Stimulated activated memory B cell treated with anti-CD40 and anti-IgM and Interleukin-4, amounts not matched to agents 10 μg/mL and 1 μg/mL and 100 μg/mL, for 72 hours (primary cell): Measurements from ENCODE around the gene SDHB.

Experiments used
- ATAC-seq: fragments of 150-1000 bp; cut with Tn5 transposase; 2 replicates; pipeline ENCODE4 v1.10.0; 2021
- H3K27ac Mint-ChIP-seq: one replicate; pipeline ENCODE4 v1.8.0; 2022; ENCODE audit warnings: mild to moderate bottlenecking, mixed read lengths
- H3K27me3 Mint-ChIP-seq: one replicate; pipeline ENCODE4 v1.8.0; 2022; ENCODE audit warnings: mixed read lengths
- H3K36me3 Mint-ChIP-seq: one replicate; pipeline ENCODE4 v1.8.0; 2022; ENCODE audit warnings: mixed read lengths
- H3K4me1 Mint-ChIP-seq: one replicate; pipeline ENCODE4 v1.8.0; 2022; ENCODE audit warnings: mixed read lengths
- H3K4me3 Mint-ChIP-seq: one replicate; pipeline ENCODE4 v1.8.0; 2022; ENCODE audit warnings: mild to moderate bottlenecking, moderate library complexity, mixed read lengths
- H3K9me3 Mint-ChIP-seq: one replicate; pipeline ENCODE4 v1.8.0; 2022; ENCODE audit warnings: mixed read lengths

Gene SDHB

DNA sequence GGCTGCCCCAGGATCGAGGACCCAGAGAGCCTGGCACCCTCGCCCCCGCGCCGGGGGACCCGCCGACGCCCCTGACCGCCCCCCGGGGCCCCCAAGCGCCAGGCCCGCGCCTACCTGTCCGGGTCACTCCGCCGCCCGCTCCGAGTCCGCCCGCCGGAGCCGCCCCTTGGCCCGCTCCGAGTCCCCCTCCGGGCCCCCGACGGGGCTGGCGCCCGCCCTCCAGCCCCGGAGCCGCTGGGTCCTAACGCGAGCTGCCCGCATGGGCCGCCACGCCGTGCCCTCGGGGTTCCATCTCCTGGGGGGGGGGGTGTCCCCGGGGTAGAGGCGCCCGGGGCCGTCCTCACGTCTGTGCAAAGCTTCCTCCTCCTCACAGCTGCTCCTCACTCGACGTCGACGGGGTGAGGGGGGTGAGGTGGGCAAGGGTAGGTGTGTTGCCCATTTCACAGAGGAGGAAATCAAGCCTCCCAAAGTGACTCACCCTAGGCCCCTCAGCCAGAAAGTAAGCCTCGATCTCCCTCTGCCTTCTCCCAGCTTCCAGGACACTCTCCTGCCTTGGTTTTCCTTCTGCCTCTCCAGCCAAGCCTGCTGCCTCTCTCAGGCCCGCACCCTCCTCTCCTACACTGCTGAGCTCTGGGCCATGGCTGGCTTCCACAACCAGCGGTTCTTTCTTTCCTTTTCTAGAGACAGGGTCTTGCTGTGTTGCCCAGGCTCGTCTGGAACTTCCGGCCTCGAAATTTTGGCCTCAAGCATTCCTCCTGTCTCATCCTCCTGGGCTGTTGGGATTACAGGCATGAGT is 73.2 kb downstream of the SDHB start, which contains the start of gene MFAP2:
MFAP2 (minus strand) TSS at position 148 of the 796 bp plus-strand sequence. CDS start 2,347 bp downstream, outside the sequence.
- ATAC-seq: peak; percentile 50
- Mint-ChIP-seq H3K4me1 (peaks cover 10% of the 10 kb centered on the region), H3K4me3 (peak within 1 kb of the TSS; percentile 66), H3K27me3 (peaks cover 41% of the 10 kb centered on the region), H3K9me3 (no peaks in the 10 kb centered on the region), H3K36me3 (peaks cover 7% of the 10 kb centered on the region), H3K27ac (peak within 1 kb of the TSS; percentile 4)

DNA sequence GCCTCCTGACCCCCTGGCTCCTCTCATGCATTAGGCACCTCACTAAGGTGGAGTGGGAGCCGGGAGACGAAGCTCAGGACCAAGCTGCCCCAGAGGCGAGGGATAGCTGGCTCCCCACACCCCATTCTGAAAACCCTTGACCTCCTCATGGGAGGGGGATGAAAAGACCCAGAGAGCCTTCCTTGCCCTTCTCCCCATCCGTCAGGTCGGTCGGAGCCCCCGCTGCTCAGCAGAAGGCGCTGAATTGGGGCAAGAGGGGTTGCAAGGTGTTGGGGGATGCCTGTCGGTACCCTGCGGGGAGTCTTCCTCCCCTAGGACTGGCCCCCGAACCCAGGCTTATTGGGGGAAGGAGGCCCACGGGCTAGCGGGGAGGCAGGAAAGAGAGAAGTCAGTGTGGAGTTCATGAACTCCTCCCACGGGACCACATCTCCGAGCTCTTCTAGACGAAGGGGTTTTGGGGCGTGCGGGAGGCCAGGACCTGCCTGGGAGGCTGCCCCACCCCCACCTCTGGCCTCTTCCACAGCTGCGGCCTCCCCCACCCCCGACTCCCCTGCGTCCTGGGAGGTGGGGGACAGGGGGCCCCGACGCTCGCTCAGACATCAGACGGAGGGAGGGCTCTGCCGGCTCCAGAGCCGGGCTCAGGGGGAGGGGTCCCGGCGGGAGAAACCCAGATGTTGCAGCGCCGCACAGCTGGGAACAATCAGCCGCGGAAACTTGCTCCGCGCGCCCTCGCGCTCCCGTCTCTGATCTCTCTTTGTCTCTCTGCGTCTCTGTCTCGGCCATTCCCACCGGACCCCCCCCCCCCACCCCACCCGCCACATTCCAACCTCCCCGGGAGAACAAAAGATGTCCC is 74.1 kb downstream of the SDHB start:
- Mint-ChIP-seq H3K36me3 (no peaks in the 10 kb centered on the region), H3K4me3 (peak overlapping the region; percentile 66), H3K9me3 (no peaks in the 10 kb centered on the region), H3K27ac (no peak overlapping the region), H3K4me1 (peaks cover 10% of the 10 kb centered on the region), H3K27me3 (peaks cover 41% of the 10 kb centered on the region)
- no peak for ATAC-seq

DNA sequence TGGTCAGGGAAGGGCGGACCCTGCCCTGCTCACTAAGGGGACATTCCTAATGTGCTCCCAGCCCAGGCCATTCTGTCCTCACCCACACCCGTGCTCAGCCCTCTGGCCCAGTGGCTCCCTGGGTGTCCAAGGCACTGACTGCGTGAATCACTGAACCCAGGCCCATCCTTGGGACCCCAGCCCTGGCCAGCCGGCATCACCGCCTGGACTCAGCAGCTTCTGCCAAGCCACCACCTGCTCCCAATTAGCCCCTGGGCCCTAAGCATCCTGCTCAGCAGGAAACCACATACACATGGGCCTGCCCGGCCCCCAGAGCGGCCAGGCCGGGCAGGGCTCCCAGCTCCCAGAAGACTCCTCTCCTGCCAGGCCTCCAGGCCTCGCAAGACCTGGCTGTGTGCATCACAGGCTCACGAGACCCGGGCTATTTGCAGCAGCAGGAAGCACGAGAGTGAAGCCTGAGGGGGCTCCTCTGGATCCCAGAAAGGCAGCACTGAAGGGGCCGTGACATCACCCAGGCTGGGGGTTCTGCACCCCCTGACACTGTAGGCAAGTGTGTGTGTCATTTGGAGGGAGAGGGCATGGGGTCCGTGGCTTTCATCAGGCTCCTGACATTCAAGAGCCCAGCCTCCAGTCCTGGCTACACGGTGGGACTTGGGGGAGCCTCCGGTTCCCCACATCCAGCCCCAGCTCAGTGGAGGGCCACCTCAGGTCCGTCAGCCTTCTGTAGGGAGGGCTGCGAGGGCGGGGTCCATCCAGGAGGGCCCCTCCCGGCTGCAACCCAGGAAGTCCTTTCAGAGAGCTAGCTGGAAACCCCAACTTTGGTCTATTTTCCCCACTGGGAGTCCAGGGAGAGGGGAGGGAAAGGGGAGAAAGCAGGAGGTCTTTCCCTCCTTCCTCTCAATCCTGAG is 75.0 kb downstream of the SDHB start:
- Mint-ChIP-seq H3K36me3 (no peaks in the 10 kb centered on the region), H3K4me3 (no peak overlapping the region), H3K9me3 (no peaks in the 10 kb centered on the region), H3K27ac (no peak overlapping the region), H3K4me1 (peaks cover 10% of the 10 kb centered on the region), H3K27me3 (peaks cover 41% of the 10 kb centered on the region)
- no peak for ATAC-seq

DNA sequence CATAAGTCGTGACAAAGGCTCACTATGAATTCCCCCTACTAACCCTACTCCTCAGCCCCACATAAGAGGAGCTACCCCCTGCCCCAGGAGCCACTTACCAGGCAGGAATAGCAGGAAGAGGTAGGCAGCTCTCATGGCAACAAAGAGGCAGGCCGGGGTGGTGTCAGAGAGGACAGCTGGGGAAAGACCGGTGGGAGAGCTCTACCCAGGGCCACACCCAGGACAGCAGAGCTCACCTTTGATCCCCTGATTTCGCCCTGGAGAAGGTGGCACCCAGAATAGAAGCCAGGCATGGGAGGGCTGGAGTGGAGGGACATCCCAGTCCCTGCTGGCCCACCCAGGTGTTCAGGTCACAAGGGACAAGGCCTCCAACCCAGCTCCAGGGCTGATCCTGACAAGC is 75.7 kb downstream of the SDHB start:
- H3K27ac Mint-ChIP-seq: no peak overlapping the region
- H3K27me3 Mint-ChIP-seq: peaks cover 35% of the 10 kb centered on the region
- peaks cover 10% of the 10 kb centered on the region for H3K4me1 Mint-ChIP-seq
- ATAC-seq: no peak
- H3K4me3 Mint-ChIP-seq: no peak overlapping the region
- H3K9me3 Mint-ChIP-seq: no peaks in the 10 kb centered on the region
- no peaks in the 10 kb centered on the region for H3K36me3 Mint-ChIP-seq

DNA sequence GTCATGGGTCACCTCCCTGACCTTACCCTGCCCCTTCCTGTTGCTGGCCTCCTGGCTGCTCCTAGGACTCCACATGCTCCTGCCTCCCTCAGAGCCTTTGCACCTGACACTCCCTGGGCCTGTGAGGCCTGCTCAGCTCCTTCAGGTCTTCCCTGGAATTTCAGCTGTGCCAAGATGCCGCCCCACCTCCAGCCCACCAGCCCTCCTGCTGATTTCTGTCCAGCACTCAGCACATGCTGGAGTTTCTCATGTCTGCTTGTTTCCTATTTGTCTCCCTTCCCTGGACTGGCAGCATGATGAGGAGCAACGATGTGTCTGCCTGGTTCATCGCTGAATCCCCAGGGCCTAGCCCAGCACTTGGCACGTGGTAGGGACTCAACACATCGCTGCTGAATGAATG is 76.5 kb downstream of the SDHB start:
- H3K9me3 Mint-ChIP-seq: no peaks in the 10 kb centered on the region
- no peak overlapping the region for H3K4me3 Mint-ChIP-seq
- H3K4me1 Mint-ChIP-seq: peaks cover 10% of the 10 kb centered on the region
- H3K36me3 Mint-ChIP-seq: no peaks in the 10 kb centered on the region
- peaks cover 28% of the 10 kb centered on the region for H3K27me3 Mint-ChIP-seq
- no peak overlapping the region for H3K27ac Mint-ChIP-seq
- ATAC-seq: no peak

DNA sequence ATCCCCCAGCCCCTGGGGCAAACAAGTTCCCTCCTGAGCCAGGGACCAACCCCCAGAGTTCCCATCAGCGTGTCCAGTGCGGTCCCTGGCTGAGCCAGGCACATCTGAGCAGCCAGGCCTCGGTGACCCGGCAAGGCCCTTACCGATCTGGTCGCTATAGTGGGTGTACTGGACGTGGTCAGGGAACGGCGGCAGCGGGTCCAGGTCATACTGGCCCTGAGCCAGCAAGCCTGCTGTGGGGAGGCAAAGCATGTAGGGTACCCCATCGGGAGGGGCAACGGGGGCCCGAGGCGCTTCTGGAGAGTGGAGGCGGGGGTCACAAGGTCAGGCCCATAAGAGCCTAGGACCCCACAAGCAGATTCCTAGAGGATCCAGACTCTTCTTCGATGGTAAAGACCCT is 76.9 kb downstream of the SDHB start:
- H3K4me3 Mint-ChIP-seq: no peak overlapping the region

DNA sequence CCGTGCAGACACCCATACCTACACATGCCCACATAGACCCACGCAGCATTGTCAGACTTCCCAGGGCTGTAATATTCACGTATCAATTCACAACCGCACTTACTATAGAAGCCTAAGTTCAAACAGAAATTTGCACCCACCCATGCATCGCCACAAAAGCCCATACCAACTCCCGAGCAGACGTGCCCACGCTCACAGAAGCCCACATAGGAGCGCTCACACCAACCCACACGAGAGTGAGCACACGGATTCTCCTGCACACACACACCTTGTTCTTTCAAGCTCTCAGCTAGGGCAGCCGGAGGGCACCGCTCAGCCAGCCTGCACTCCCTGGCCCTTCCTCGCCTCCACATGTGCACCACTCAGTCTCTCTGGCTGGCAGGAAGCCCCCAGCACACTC is 78.0 kb downstream of the SDHB start:
- Mint-ChIP-seq H3K4me3 (no peak overlapping the region), H3K27ac (no peak overlapping the region), H3K9me3 (no peaks in the 10 kb centered on the region), H3K36me3 (no peaks in the 10 kb centered on the region), H3K4me1 (peaks cover 3% of the 10 kb centered on the region), H3K27me3 (peaks cover 17% of the 10 kb centered on the region)
- no peak for ATAC-seq

More for the DNA sequence above, 76.9 kb downstream of the SDHB start:
- no peak for ATAC-seq
- Mint-ChIP-seq H3K36me3 (no peaks in the 10 kb centered on the region), H3K4me1 (peaks cover 10% of the 10 kb centered on the region), H3K27me3 (peaks cover 27% of the 10 kb centered on the region), H3K9me3 (no peaks in the 10 kb centered on the region), H3K27ac (no peak overlapping the region)

DNA sequence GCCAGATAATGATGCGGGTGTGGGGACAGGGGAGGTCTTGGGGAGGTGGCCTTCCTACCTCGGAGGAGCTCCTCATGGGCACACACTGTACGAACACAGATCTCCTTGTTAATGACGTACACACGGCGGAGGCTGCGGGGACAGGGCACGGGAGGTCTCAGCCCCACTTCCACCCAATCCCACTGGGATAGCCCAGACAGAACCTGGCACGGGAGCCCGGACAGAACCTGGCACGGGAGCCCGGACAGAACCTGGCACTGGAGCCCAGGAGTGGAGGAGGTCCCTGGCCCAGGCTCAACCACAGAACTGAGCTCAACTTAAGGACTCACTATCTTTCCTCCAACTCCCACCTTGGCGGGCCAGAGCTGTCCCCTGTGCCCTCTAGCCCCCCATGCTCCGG is 78.6 kb downstream of the SDHB start:
- Mint-ChIP-seq H3K4me3 (no peak overlapping the region), H3K9me3 (no peaks in the 10 kb centered on the region), H3K36me3 (no peaks in the 10 kb centered on the region), H3K27me3 (peaks cover 11% of the 10 kb centered on the region), H3K4me1 (no peaks in the 10 kb centered on the region), H3K27ac (no peak overlapping the region)
- no peak for ATAC-seq

DNA sequence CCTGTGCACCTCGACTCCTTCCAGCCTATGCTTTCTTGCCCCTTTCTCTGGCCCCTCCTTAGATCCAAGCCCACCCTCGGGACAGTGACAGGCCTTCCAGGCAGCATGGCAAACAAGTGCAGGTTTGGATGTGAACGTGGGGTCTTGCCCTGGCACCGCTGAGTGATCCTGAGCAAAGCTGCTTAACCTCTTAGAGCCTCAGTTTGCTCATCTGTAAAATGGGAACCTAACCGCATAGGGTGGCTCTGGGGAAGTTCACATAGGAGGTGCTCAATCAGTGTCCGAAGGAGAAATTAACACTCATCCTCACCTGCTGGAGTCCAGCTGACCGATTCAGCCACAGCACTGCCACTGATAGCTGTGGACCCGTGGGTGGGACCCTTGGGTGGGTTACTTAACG is 80.6 kb downstream of the SDHB start:
- no peaks in the 10 kb centered on the region for H3K27me3 Mint-ChIP-seq
- no peak overlapping the region for H3K27ac Mint-ChIP-seq
- no peak overlapping the region for H3K4me3 Mint-ChIP-seq
- peaks cover 7% of the 10 kb centered on the region for H3K36me3 Mint-ChIP-seq
- no peaks in the 10 kb centered on the region for H3K9me3 Mint-ChIP-seq
- ATAC-seq: no peak
- no peaks in the 10 kb centered on the region for H3K4me1 Mint-ChIP-seq

DNA sequence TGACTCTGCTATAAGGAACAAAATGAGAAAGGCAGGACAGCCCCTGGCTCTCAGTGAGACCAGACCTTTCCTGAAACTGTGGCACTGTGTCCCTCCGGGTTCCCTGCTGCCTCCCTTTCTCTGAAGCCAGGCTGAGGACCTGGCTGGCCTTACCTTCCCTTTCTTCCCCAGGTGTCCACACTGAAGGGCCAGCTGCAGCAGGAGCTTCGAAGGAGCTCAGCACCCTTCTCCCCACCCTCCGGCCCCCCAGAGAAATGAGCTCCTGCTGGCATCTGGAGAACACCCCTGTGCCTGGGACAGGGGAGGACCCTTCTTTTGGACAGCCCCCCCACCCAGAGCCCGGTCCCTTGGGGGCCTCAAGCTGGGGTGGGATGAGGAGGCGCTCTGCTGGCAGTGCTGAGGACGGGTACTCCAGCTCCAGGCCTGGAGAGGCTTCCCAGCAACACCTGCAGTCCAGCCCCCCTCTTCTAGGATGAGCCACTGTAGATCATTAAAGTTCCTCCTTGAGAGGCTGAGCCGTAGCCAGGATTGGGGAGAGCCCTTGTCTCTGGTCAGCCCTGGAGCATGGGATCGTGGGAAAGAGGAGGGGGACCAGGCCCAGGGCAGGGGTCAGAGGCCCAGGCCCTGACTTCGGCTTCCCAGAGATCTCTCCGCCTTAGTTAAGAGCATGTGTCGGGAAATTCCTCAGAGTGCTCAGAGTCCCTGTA is 81.5 kb downstream of the SDHB start:
- Mint-ChIP-seq H3K9me3 (no peaks in the 10 kb centered on the region), H3K4me1 (no peaks in the 10 kb centered on the region), H3K27ac (no peak overlapping the region), H3K4me3 (no peak overlapping the region), H3K27me3 (no peaks in the 10 kb centered on the region), H3K36me3 (peaks cover 7% of the 10 kb centered on the region)
- no peak for ATAC-seq

DNA sequence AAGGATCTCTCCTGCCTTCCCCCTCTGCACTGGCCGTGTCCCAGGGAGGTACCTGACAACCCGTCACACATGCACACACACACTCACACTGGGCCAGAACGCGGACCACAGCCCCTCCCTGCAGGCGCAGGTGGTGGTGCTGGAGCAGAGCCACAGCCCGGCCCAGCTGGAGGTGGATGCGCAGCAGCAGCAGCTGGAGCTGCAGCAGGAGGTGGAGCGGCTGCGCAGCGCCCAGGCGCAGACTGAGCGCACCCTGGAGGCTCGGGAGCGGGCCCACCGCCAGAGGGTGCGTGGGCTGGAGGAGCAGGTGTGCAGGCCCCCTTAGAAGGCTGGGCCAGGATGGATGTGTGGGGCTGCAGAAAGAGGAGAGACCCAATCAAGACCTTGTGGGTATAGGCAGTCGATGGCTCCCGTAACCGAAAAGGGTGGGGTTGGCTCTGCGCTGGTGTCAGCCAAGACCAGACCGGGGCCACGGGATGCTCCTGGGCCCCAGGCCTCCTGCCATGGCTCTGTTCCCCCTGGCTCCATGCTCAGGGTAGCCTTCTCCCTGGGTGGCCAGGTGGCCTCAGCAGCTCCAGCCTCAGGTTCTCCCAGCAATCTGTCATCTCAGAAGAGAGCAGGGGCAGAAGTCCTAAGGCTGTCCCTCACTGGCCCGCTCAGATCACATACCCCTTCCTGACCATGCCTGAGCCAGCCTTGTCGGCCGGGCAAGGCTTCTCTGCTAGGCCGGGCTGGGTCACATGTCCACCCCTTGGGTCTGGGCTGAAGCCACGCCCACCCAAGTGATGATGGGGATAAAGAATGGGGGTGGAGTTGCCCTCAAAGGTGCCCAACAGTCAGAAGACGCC is 82.3 kb downstream of the SDHB start:
- ATAC-seq: no peak
- Mint-ChIP-seq H3K4me1 (no peaks in the 10 kb centered on the region), H3K4me3 (no peak overlapping the region), H3K27me3 (no peaks in the 10 kb centered on the region), H3K36me3 (peaks cover 13% of the 10 kb centered on the region), H3K27ac (no peak overlapping the region), H3K9me3 (no peaks in the 10 kb centered on the region)

DNA sequence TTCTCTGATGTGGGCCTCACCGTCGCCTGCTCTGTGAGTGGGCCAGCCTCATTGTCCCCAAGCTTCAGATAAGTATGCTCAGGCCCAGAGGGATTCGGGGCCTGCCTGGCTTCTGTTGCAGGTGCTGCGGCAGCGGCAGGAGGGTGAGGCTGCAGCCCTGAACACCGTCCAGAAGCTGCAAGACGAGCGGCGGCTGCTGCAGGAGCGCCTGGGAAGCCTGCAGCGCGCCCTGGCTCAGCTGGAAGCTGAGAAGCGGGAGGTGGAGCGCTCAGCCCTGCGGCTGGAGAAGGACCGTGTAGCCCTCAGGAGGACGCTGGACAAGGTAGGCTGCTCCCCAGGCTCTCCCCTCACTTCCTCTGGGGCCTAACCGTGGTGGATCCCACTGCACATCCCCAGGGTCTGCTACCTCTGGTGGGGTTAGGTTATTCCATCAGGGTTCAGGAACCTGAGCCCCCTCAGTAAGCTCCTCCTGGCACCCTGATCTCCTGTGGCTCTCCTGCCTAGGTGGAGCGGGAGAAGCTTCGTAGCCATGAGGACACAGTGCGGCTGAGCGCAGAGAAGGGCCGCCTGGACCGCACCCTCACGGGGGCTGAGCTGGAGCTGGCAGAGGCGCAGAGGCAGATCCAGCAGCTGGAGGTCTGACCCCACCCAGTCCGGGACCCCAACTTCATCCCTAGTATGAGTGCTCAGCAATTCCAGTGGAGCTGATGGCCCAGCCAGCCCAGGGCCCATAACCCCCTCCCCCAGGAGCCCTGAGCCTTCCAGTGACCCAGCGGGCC is 83.5 kb downstream of the SDHB start:
- no peaks in the 10 kb centered on the region for H3K27me3 Mint-ChIP-seq
- H3K4me1 Mint-ChIP-seq: peaks cover 4% of the 10 kb centered on the region
- H3K4me3 Mint-ChIP-seq: no peak overlapping the region
- peaks cover 26% of the 10 kb centered on the region for H3K36me3 Mint-ChIP-seq
- no peak overlapping the region for H3K27ac Mint-ChIP-seq
- ATAC-seq: no peak
- no peaks in the 10 kb centered on the region for H3K9me3 Mint-ChIP-seq

DNA sequence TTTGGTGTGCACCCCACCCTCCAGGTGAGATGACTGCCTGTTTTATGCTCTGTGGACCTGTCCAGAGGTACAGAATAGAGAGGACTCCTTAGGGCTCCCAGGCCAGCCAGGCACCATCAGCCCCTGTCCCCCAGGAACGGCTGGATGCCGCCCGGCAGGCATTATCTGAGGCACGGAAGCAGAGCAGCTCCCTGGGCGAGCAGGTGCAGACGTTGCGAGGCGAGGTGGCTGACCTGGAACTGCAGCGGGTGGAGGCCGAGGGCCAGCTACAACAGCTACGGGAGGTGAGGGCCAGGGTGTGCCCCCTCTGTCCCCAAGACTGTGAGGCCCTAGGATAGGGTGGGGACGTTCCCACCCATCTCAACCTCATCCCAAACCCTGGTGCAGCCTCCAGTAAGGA is 84.2 kb downstream of the SDHB start:
- Mint-ChIP-seq H3K4me1 (peaks cover 7% of the 10 kb centered on the region), H3K9me3 (no peaks in the 10 kb centered on the region), H3K27ac (no peak overlapping the region), H3K36me3 (peaks cover 32% of the 10 kb centered on the region), H3K4me3 (no peak overlapping the region), H3K27me3 (no peaks in the 10 kb centered on the region)
- ATAC-seq: no peak
